IMR-90 (cell line): Measurements from ENCODE around the gene SNX22. TPM values are rescaled to one million over a fixed set of nuclear protein-coding genes. Genes with fewer than 3 reads are reported as not detected.

Experiments
- ATAC-seq: fragments of 200-7000 bp; cut with Tn5 transposase; 2 replicates; pipeline ENCODE4 v1.9.1; 2020; ENCODE audit warnings: low read depth, mild to moderate bottlenecking, moderate library complexity
- BruUV-seq: library from RNA; stranded (reverse); fragments of 400-500 nt; replicated peaks from 2 replicates; lab custom pipeline; 2021; lab: Mats Ljungman, UMichigan
- CTCF ChIA-PET: fragments of 300-600 bp; formaldehyde crosslinking; extraction: SDS; loops from one replicate; lab custom pipeline; 2021; ENCODE audit warnings: antibody characterized with exemption; lab: Yijun Ruan, JAX
- POLR2A ChIA-PET: fragments of 300-600 bp; sonication (Branson Sonifier 250); formaldehyde crosslinking; loops from one replicate; lab custom pipeline; 2022; ENCODE audit warnings: antibody characterized with exemption; ENCODE audit not compliant: unreplicated experiment; lab: Charles Lee
- DNase-seq: peaks from one replicate; pipeline ENCODE4 v3.0.0; 2013
- H2AFZ ChIP-seq: replicated peaks from 2 replicates; pipeline ENCODE3; 2013; ENCODE audit warnings: low read length, mild to moderate bottlenecking; ENCODE audit not compliant: poor library complexity
- H2AK5ac ChIP-seq: 2 replicates; pipeline ENCODE4 v1.6.1; 2013; ENCODE audit warnings: low read depth, low read length, inconsistent platforms
- H2AK9ac ChIP-seq: replicated peaks from 2 replicates; pipeline ENCODE3; 2013; ENCODE audit warnings: mild to moderate bottlenecking, low read depth, low read length, moderate library complexity; ENCODE audit not compliant: poor library complexity
- H2BK120ac ChIP-seq: 2 replicates; pipeline ENCODE4 v1.6.1; 2013; ENCODE audit warnings: low read depth, low read length, inconsistent platforms
- H2BK15ac ChIP-seq: 3 replicates; pipeline ENCODE4 v1.6.1; 2013; ENCODE audit warnings: low read depth, low read length, inconsistent platforms
- H2BK20ac ChIP-seq: 2 replicates; pipeline ENCODE4 v1.6.1; 2013; ENCODE audit warnings: low read depth, mild to moderate bottlenecking, inconsistent platforms, low read length, moderate library complexity
- H2BK5ac ChIP-seq: 2 replicates; pipeline ENCODE4 v1.6.1; 2013; ENCODE audit warnings: mild to moderate bottlenecking, low read depth, low read length, inconsistent platforms; ENCODE audit not compliant: poor library complexity, severe bottlenecking
- H3K14ac ChIP-seq: replicated peaks from 2 replicates; pipeline ENCODE4 v1.6.1; 2013; ENCODE audit warnings: low read depth, low read length, inconsistent platforms
- H3K18ac ChIP-seq: 2 replicates; pipeline ENCODE4 v1.6.1; 2013; ENCODE audit warnings: low read depth, low read length, control low read depth
- H3K23ac ChIP-seq: 2 replicates; pipeline ENCODE4 v1.6.1; 2013; ENCODE audit warnings: low read depth, low read length, inconsistent platforms
- H3K27ac ChIP-seq: 2 replicates; pipeline ENCODE4 v1.5.1; 2013; ENCODE audit warnings: mild to moderate bottlenecking, control low read depth, low read length; ENCODE audit not compliant: insufficient read depth
- H3K27me3 ChIP-seq: 2 replicates; pipeline ENCODE4 v1.6.1; 2013; ENCODE audit warnings: low read length; ENCODE audit not compliant: control insufficient read depth, insufficient read depth
- H3K36me3 ChIP-seq: 2 replicates; pipeline ENCODE4 v1.6.1; 2013; ENCODE audit warnings: low read length, mixed read lengths; ENCODE audit not compliant: control insufficient read depth, insufficient read depth
- H3K4ac ChIP-seq: 2 replicates; pipeline ENCODE4 v1.6.1; 2013; ENCODE audit warnings: low read depth, low read length, inconsistent platforms
- H3K4me1 ChIP-seq: 2 replicates; pipeline ENCODE4 v1.6.1; 2013; ENCODE audit warnings: low read length, mixed read lengths; ENCODE audit not compliant: control insufficient read depth, insufficient read depth
- H3K4me2 ChIP-seq: 2 replicates; pipeline ENCODE4 v1.6.1; 2013; ENCODE audit warnings: low read depth, mild to moderate bottlenecking, control low read depth, low read length, moderate library complexity
- H3K4me3 ChIP-seq: 2 replicates; pipeline ENCODE4 v1.5.1; 2013; ENCODE audit warnings: low read depth, mild to moderate bottlenecking, control low read depth, low read length, moderate library complexity; ENCODE audit not compliant: insufficient read depth
- H3K56ac ChIP-seq: 2 replicates; pipeline ENCODE4 v1.6.1; 2013; ENCODE audit warnings: low read length, inconsistent platforms; ENCODE audit not compliant: insufficient read depth; ENCODE audit errors: extremely low read depth
- H3K79me1 ChIP-seq, 2 experiments: 2 replicates each; pipeline ENCODE4 v1.6.1; 2013; ENCODE audit warnings: low read length in 2 of 2, inconsistent platforms in 1 of 2, low read depth in 1 of 2
- H3K9ac ChIP-seq: 2 replicates; pipeline ENCODE4 v1.6.1; 2013; ENCODE audit warnings: low read depth, low read length, control low read depth
- H3K9me1 ChIP-seq: 2 replicates; pipeline ENCODE4 v1.6.1; 2013; ENCODE audit warnings: low read length, inconsistent platforms; ENCODE audit not compliant: insufficient read depth
- H3K9me3 ChIP-seq: 2 replicates; pipeline ENCODE4 v1.6.1; 2013; ENCODE audit warnings: low read length; ENCODE audit not compliant: control insufficient read depth, insufficient read depth
- H4K20me1 ChIP-seq: 2 replicates; pipeline ENCODE4 v1.6.1; 2013; ENCODE audit warnings: low read length, inconsistent platforms; ENCODE audit not compliant: insufficient read depth
- H4K5ac ChIP-seq: 2 replicates; pipeline ENCODE4 v1.6.1; 2013; ENCODE audit warnings: mild to moderate bottlenecking, low read depth, low read length, control low read depth
- H4K8ac ChIP-seq, 2 experiments: 2 replicates each; pipeline ENCODE4 v1.6.1; 2013; ENCODE audit warnings: low read depth in 2 of 2, low read length in 2 of 2, control low read depth in 1 of 2, inconsistent platforms in 1 of 2
- H4K91ac ChIP-seq: 2 replicates; pipeline ENCODE4 v1.6.1; 2013; ENCODE audit warnings: low read depth, low read length, inconsistent platforms; ENCODE audit not compliant: insufficient read depth
- BHLHE40 ChIP-seq: fragments of 150-350 bp; IDR thresholded peaks from 2 replicates; pipeline ENCODE4 v1.6.1; 2016; ENCODE audit warnings: mild to moderate bottlenecking, low read depth, low read length
- CEBPB ChIP-seq: IDR thresholded peaks from 2 replicates; pipeline ENCODE4 v1.6.1; 2012; ENCODE audit warnings: low read depth, low read length, improper control_type of control experiment
- CHD1 ChIP-seq: IDR thresholded peaks from 2 replicates; pipeline ENCODE4 v1.6.1; 2012; ENCODE audit warnings: low read depth, low read length, improper control_type of control experiment
- CTCF ChIP-seq: conservative IDR thresholded peaks from 2 replicates; pipeline ENCODE4 v1.5.1; 2012; ENCODE audit warnings: mild to moderate bottlenecking, low read depth, low read length, improper control_type of control experiment
- ELK1 ChIP-seq: fragments of 150-350 bp; IDR thresholded peaks from 2 replicates; pipeline ENCODE4 v1.6.1; 2016; ENCODE audit warnings: low read depth, mild to moderate bottlenecking, low read length, moderate library complexity, borderline replicate concordance
- FOS ChIP-seq: fragments of 150-350 bp; IDR thresholded peaks from 2 replicates; pipeline ENCODE4 v1.6.1; 2016; ENCODE audit warnings: low read depth, low read length
- MAFK ChIP-seq: IDR thresholded peaks from 2 replicates; pipeline ENCODE4 v1.6.1; 2012; ENCODE audit warnings: low read depth, low read length, improper control_type of control experiment
- MAZ ChIP-seq: IDR thresholded peaks from 2 replicates; pipeline ENCODE4 v1.6.1; 2012; ENCODE audit warnings: low read depth, mild to moderate bottlenecking, low read length, improper control_type of control experiment, moderate library complexity, borderline replicate concordance
- MXI1 ChIP-seq: IDR thresholded peaks from 2 replicates; pipeline ENCODE4 v1.6.1; 2012; ENCODE audit warnings: low read depth, mild to moderate bottlenecking, low read length, moderate library complexity, borderline replicate concordance
- NFE2L2 ChIP-seq: fragments of 150-350 bp; IDR thresholded peaks from 2 replicates; pipeline ENCODE4 v1.6.1; 2016; ENCODE audit warnings: low read depth, mild to moderate bottlenecking, low read length
- POLR2A ChIP-seq: IDR thresholded peaks from 2 replicates; pipeline ENCODE4 v1.6.1; 2012; ENCODE audit warnings: mild to moderate bottlenecking, low read depth, low read length
- RAD21 ChIP-seq: IDR thresholded peaks from 2 replicates; pipeline ENCODE4 v1.6.1; 2012; ENCODE audit warnings: low read length, improper control_type of control experiment
- RCOR1 ChIP-seq: IDR thresholded peaks from 2 replicates; pipeline ENCODE4 v1.6.1; 2012; ENCODE audit warnings: mild to moderate bottlenecking, low read length, improper control_type of control experiment; ENCODE audit not compliant: insufficient replicate concordance
- RFX5 ChIP-seq: IDR thresholded peaks from 2 replicates; pipeline ENCODE4 v1.8.0; 2012; ENCODE audit warnings: low read depth, mild to moderate bottlenecking, low read length, moderate library complexity
- SMC3 ChIP-seq: fragments of 150-350 bp; IDR thresholded peaks from 2 replicates; pipeline ENCODE4 v1.6.1; 2016; ENCODE audit warnings: low read depth, mild to moderate bottlenecking, antibody characterized with exemption, low read length, moderate library complexity
- USF2 ChIP-seq: fragments of 150-350 bp; IDR thresholded peaks from 2 replicates; pipeline ENCODE4 v1.6.1; 2017; ENCODE audit warnings: mild to moderate bottlenecking, antibody characterized with exemption, low read length, low read depth
- dilution Hi-C: fragments of 300-500 bp; cut with HindIII; formaldehyde crosslinking; loops from one replicate; pipeline ENCODE4 v1.14.3; 2018; ENCODE audit warnings: low sequenced_read_pairs; ENCODE audit not compliant: unreplicated experiment
- in situ Hi-C: fragments of 300-500 bp; cut with MboI; formaldehyde crosslinking; loops from 3 replicates; pipeline ENCODE4 v1.14.3; 2019; ENCODE audit warnings: low sequenced_read_pairs, inconsistent platforms, mixed read lengths
- intact Hi-C: fragments of 100-400 bp; cut with micrococcal nuclease; formaldehyde crosslinking; loops from 2 replicates; pipeline ENCODE4 v1.10.0; 2022
- polyA plus RNA-seq, 3 experiments: library from polyadenylated mRNA; depleted of rRNA; stranded (reverse); fragments of >200 nt; gene quantifications; 2 replicates each; pipeline ENCODE4 v1.2.3, GENCODE V29; 2012; ENCODE audit warnings: low replicate concordance in 1 of 3
- total RNA-seq: library from RNA; depleted of rRNA; stranded (reverse); fragments of >200 nt; gene quantifications from 2 replicates; pipeline ENCODE4 v1.2.3, GENCODE V29; 2012

The SNX22 gene
- total and polyA plus RNA-seq, 2 of the 4 experiments (the other 2 are of a cell fraction) = 0.12 to 0.18 TPM

GRCh38 chr15:64205202-64205601 is 53.7 kb downstream of the SNX22 start:
- dilution Hi-C loops = no loop called here
- in situ Hi-C loops = loop anchor here (5.0 kb wide), 1 partner anchor 162 kb away; no protein-coding TSS in a partner anchor
- intact Hi-C loops = no loop called here

More at GRCh38 chr15:64205202-64205601, 53.7 kb downstream of the SNX22 start:
- TF ChIP-seq CTCF = no peak
- TF ChIP-seq CEBPB = no peak
- no peak for TF ChIP-seq FOS
- TF ChIP-seq CHD1 = no peak
- no peak for TF ChIP-seq SMC3
- TF ChIP-seq RFX5 = no peak
- TF ChIP-seq BHLHE40 = no peak
- TF ChIP-seq USF2 = no peak
- TF ChIP-seq MXI1 = no peak
- TF ChIP-seq MAFK = no peak
- TF ChIP-seq RCOR1 = no peak
- TF ChIP-seq MAZ = no peak
- no peak for TF ChIP-seq ELK1
- no peak for TF ChIP-seq NFE2L2
- TF ChIP-seq POLR2A = no peak
- no peak for TF ChIP-seq RAD21
- Histone ChIP-seq H3K4me3 (no peak overlapping the region), H3K9me1 (no peaks in the 10 kb centered on the region), H3K4me1 (no peaks in the 10 kb centered on the region), H3K27ac (no peak overlapping the region), H3K79me1 (peaks cover 3 to 12% of the 10 kb centered on the region in 2 experiments; a peak in 3 of 4 replicates), H3K18ac (no peak overlapping the region), H3K14ac (no peak overlapping the region), H3K27me3 (no peaks in the 10 kb centered on the region), H2BK20ac (no peak overlapping the region), H3K4me2 (no peak overlapping the region), H2AFZ (no peak overlapping the region), H2BK5ac (no peak overlapping the region), H4K5ac (no peak overlapping the region), H2AK9ac (no peak overlapping the region), H4K91ac (no peak overlapping the region), H3K4ac (no peak overlapping the region), H3K36me3 (peaks cover 16% of the 10 kb centered on the region), H2BK15ac (no peak overlapping the region), H4K8ac (no peak overlapping the region), H3K9me3 (no peaks in the 10 kb centered on the region), H3K23ac (no peak overlapping the region), H3K9ac (no peak overlapping the region), H2AK5ac (no peak overlapping the region), H2BK120ac (no peak overlapping the region), H4K20me1 (no peaks in the 10 kb centered on the region), H3K56ac (no peak overlapping the region)
- POLR2A ChIA-PET = no interaction called here
- CTCF ChIA-PET = no interaction called here
- DNase-seq (no peak), ATAC-seq (no peak)
- BruUV-seq = no TSS peak
